Astrocyte (in vitro differentiated cells and primary cell): ENCODE results near the gene SLC52A1. TPM values are rescaled to one million over a fixed set of nuclear protein-coding genes. Genes with fewer than 3 reads are reported as not detected.
A peak's percentile ranks its signal among the peaks of the same experiment; 100 is the strongest.
"Not testable (repeated sequence)": the region's sequence is repeated elsewhere in the genome, so short reads cannot be mapped to it uniquely, and the experiment has no call there.

Experiments
- DNase-seq: peaks from one replicate; pipeline ENCODE4 v3.0.0-alpha.2; 2010; ENCODE audit warnings: low read depth
- FAIRE-seq: peaks from 2 replicates; lab custom pipeline; 2011; peaks lifted over from hg19 to GRCh38; lab: Jason Lieb, UNC
- H2AFZ ChIP-seq: 2 replicates; pipeline ENCODE4 v1.6.0; 2012; ENCODE audit warnings: low read depth, low read length, inconsistent platforms
- H3K27ac ChIP-seq: 2 replicates; pipeline ENCODE4 v1.5.1; 2011; ENCODE audit warnings: low read depth, low read length, inconsistent platforms
- H3K27me3 ChIP-seq: 2 replicates; pipeline ENCODE4 v1.6.0; 2011; ENCODE audit warnings: low read length, inconsistent platforms; ENCODE audit not compliant: insufficient read depth
- H3K36me3 ChIP-seq: 2 replicates; pipeline ENCODE4 v1.5.1; 2011; ENCODE audit warnings: low read length, inconsistent platforms; ENCODE audit not compliant: insufficient read depth
- H3K4me1 ChIP-seq: 2 replicates; pipeline ENCODE4 v1.5.1; 2011; ENCODE audit warnings: low read length, inconsistent platforms; ENCODE audit not compliant: insufficient read depth
- H3K4me2 ChIP-seq: 2 replicates; pipeline ENCODE4 v1.6.0; 2012; ENCODE audit warnings: low read length, inconsistent platforms
- H3K4me3 ChIP-seq: 2 replicates; pipeline ENCODE4 v1.5.1; 2011; ENCODE audit warnings: low read depth, mild to moderate bottlenecking, low read length, inconsistent platforms; ENCODE audit not compliant: insufficient read depth
- H3K79me2 ChIP-seq: 2 replicates; pipeline ENCODE4 v1.6.0; 2012; ENCODE audit warnings: mild to moderate bottlenecking, low read length, inconsistent platforms; ENCODE audit not compliant: insufficient read depth
- H3K9ac ChIP-seq: 2 replicates; pipeline ENCODE4 v1.6.0; 2012; ENCODE audit warnings: mild to moderate bottlenecking, low read length, inconsistent platforms
- H3K9me3 ChIP-seq: 2 replicates; pipeline ENCODE4 v1.5.1; 2012; ENCODE audit warnings: low read depth, mild to moderate bottlenecking, low read length, inconsistent platforms; ENCODE audit not compliant: insufficient read depth
- H4K20me1 ChIP-seq: 2 replicates; pipeline ENCODE4 v1.6.0; 2012; ENCODE audit warnings: low read length, inconsistent platforms; ENCODE audit not compliant: insufficient read depth
- H3K27ac Mint-ChIP-seq: one replicate; pipeline ENCODE4 v1.8.0; 2021; ENCODE audit warnings: mild to moderate bottlenecking, mixed read lengths; ENCODE audit not compliant: unreplicated experiment
- H3K27me3 Mint-ChIP-seq: one replicate; pipeline ENCODE4 v1.8.0; 2021; ENCODE audit warnings: low read depth, mixed read lengths; ENCODE audit not compliant: unreplicated experiment
- H3K36me3 Mint-ChIP-seq: one replicate; pipeline ENCODE4 v1.8.0; 2021; ENCODE audit warnings: low read depth, mixed read lengths; ENCODE audit not compliant: unreplicated experiment
- H3K4me1 Mint-ChIP-seq: one replicate; pipeline ENCODE4 v1.8.0; 2021; ENCODE audit warnings: low read depth, mixed read lengths; ENCODE audit not compliant: unreplicated experiment
- H3K4me3 Mint-ChIP-seq: one replicate; pipeline ENCODE4 v1.8.0; 2021; ENCODE audit warnings: mild to moderate bottlenecking, moderate library complexity, mixed read lengths; ENCODE audit not compliant: unreplicated experiment
- H3K9me3 Mint-ChIP-seq: one replicate; pipeline ENCODE4 v1.8.0; 2021; ENCODE audit warnings: mild to moderate bottlenecking, mixed read lengths; ENCODE audit not compliant: unreplicated experiment
- EZH2 ChIP-seq: IDR thresholded peaks from 2 replicates; pipeline ENCODE4 v1.6.1; 2012; ENCODE audit warnings: mild to moderate bottlenecking, low read length, inconsistent platforms; ENCODE audit not compliant: insufficient read depth
- total RNA-seq: library from RNA; stranded (reverse); gene quantifications from 2 replicates; pipeline ENCODE4 v1.2.1, GENCODE V29; 2021
- TF ChIP-seq, protein P1 (sequence below): IDR thresholded peaks from 2 replicates; pipeline ENCODE4 v1.5.1; 2011; ENCODE audit warnings: low read depth, mild to moderate bottlenecking, inconsistent platforms, low read length, moderate library complexity; ENCODE audit not compliant: insufficient read depth

The SLC52A1 gene
- total RNA-seq, 1 donor from 2014 or later: not detected

DNA sequence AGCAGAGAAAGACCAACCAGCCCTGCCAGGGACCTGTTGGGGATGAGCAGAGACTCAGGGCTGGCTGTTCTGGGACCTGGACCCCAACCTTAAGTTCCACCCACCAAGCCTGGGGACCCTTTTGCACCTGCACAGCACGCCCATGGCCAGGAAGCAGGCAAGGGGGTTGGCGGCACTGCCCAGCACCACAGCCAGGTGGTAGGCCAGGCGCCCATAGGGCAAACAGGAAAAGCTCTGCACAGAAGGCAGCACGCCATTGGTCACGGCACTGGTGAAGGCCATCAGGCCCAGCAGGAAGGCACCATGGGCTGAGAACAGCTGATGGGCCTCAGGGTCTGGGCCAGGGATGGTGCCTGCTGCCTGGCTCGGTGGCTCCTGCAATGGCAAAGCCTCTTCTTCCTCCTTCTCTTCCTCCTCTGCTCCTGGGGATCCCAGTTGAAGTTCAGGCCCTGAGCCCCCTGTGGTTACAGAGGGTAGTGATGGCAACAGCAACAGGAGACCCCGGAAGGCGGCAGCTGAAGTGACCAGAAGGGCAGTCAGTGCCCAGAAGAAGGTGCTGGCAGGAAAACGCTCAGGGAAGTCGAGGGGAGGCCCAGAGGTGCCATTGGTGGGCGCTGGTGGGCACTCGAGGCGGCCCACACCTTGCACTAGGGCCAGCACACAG, 1.7 kb downstream of the SLC52A1 start:
- peaks cover 15% of the 10 kb centered on the region for H3K27me3 Mint-ChIP-seq
- H3K27ac Mint-ChIP-seq: no peak overlapping the region
- Histone ChIP-seq H2AFZ (no peak overlapping the region), H3K27me3 (no peaks in the 10 kb centered on the region), H3K9ac (no peak overlapping the region), H3K27ac (no peak overlapping the region), H4K20me1 (no peaks in the 10 kb centered on the region), H3K4me1 (no peaks in the 10 kb centered on the region), H3K79me2 (no peaks in the 10 kb centered on the region), H3K36me3 (no peaks in the 10 kb centered on the region), H3K4me2 (no peak overlapping the region), H3K9me3 (no peaks in the 10 kb centered on the region), H3K4me3 (no peak overlapping the region)
- FAIRE-seq (no peak), DNase-seq (no peak)
- H3K9me3 Mint-ChIP-seq: no peaks in the 10 kb centered on the region
- H3K36me3 Mint-ChIP-seq: no peaks in the 10 kb centered on the region
- no peak for TF ChIP-seq EZH2
- TF ChIP-seq, protein P1, sequence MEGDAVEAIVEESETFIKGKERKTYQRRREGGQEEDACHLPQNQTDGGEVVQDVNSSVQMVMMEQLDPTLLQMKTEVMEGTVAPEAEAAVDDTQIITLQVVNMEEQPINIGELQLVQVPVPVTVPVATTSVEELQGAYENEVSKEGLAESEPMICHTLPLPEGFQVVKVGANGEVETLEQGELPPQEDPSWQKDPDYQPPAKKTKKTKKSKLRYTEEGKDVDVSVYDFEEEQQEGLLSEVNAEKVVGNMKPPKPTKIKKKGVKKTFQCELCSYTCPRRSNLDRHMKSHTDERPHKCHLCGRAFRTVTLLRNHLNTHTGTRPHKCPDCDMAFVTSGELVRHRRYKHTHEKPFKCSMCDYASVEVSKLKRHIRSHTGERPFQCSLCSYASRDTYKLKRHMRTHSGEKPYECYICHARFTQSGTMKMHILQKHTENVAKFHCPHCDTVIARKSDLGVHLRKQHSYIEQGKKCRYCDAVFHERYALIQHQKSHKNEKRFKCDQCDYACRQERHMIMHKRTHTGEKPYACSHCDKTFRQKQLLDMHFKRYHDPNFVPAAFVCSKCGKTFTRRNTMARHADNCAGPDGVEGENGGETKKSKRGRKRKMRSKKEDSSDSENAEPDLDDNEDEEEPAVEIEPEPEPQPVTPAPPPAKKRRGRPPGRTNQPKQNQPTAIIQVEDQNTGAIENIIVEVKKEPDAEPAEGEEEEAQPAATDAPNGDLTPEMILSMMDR: no peak
- H3K4me1 Mint-ChIP-seq: no peaks in the 10 kb centered on the region
- H3K4me3 Mint-ChIP-seq: no peak overlapping the region

DNA sequence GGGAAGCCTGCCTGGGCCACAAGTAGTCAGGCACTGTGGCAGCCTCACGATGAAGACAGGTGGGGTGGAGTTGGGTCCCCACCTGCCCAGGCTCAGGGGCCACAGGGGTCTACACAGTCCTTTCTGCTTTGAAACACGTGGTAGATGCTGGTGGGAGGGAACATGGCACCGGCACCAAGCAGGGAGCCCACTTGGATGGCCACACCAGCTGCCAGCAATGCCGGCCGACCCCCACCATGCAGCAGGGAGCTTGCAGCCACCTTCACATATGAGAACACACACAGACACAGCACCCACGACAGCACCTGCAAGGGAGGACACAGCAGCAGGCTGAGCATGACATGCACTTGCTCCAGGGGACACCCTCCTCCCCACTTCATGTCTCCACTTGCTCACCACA, 2.4 kb downstream of the SLC52A1 start:
- Mint-ChIP-seq H3K9me3 (no peaks in the 10 kb centered on the region), H3K27ac (no peak overlapping the region), H3K36me3 (no peaks in the 10 kb centered on the region), H3K4me1 (no peaks in the 10 kb centered on the region), H3K27me3 (peaks cover 15% of the 10 kb centered on the region), H3K4me3 (no peak overlapping the region)
- no peaks in the 10 kb centered on the region for H3K4me1 ChIP-seq
- FAIRE-seq (no peak), DNase-seq (no peak)
- no peaks in the 10 kb centered on the region for H3K79me2 ChIP-seq
- H3K9me3 ChIP-seq: no peaks in the 10 kb centered on the region
- no peaks in the 10 kb centered on the region for H3K36me3 ChIP-seq
- no peak overlapping the region for H3K4me3 ChIP-seq
- no peaks in the 10 kb centered on the region for H4K20me1 ChIP-seq
- H3K27me3 ChIP-seq: no peaks in the 10 kb centered on the region
- no peak overlapping the region for H3K27ac ChIP-seq
- H3K4me2 ChIP-seq: no peak overlapping the region
- no peak overlapping the region for H2AFZ ChIP-seq
- TF ChIP-seq, protein P1: no peak
- no peak for TF ChIP-seq EZH2
- no peak overlapping the region for H3K9ac ChIP-seq

DNA sequence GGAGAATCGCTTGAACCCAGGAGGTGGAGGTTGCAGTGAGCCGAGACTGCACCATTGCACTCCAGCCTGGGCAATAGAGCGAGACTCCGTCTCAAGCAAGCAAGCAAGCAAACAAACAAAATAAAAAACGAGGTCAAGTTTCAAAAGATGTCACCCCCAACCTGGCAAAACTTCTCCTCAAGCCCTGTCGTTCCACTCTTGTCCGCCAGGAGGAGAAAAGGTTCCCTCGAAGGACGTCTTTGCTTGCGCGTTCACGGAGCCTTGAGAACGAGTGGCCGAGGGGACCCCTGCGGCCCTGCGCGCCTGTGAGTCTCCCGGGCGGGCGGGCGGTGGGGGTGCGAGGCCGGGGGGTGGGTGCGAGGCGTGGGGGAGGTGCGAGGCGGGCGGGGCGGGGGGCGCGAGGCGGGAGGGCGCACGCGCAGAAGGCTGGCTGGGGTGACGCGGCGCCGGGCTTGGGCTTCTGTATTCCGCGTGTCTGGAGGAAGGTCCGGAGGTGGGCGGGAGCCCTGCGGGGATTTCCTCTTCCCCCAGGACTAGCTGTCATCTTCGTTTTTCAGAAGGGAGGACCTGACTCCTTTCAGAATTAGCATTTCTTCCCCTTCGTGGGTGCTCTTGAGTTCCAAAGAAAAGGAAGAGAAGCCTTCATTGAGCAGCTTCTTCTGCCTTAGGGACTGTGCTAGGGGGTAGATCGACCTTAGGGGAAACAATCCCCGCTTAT, 3.7 kb downstream of the SLC52A1 start:
- no peak for TF ChIP-seq EZH2
- TF ChIP-seq, protein P1: peak; percentile 60
- H3K4me1 Mint-ChIP-seq: no peaks in the 10 kb centered on the region
- no peak for FAIRE-seq

DNA sequence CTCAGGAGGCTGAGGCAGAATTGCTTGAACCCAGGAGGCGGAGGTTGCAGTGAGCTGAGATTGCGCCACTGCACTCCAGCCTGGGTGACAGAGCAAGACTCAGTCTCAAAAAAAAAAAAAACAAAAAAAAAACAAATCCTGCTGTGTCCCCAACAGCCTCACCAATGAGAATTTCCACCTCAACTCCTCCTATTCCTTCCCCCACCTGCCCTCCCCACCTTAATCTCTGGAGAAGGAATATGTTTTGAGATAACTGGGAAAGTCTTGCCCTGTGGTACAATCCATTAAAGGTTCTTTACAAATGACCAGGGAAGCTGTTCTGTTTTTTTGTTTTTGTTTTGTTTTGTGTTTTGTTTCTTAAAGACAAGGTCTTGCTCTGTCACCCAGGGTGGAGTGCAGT, 5.1 kb downstream of the SLC52A1 start:
- H3K27ac Mint-ChIP-seq, DNase-seq, H3K36me3 ChIP-seq, H3K27ac ChIP-seq, H3K4me1 Mint-ChIP-seq, H2AFZ ChIP-seq, H3K79me2 ChIP-seq, H3K4me3 Mint-ChIP-seq, H4K20me1 ChIP-seq, H3K9me3 Mint-ChIP-seq, H3K9me3 ChIP-seq, FAIRE-seq, H3K4me1 ChIP-seq, H3K9ac ChIP-seq, H3K27me3 ChIP-seq, H3K4me3 ChIP-seq, H3K4me2 ChIP-seq, H3K36me3 Mint-ChIP-seq: not testable (repeated sequence)
- H3K27me3 Mint-ChIP-seq: peaks cover 15% of the 10 kb centered on the region

More for the DNA sequence above, 3.7 kb downstream of the SLC52A1 start:
- peak overlapping the region; percentile 46 for H3K9ac ChIP-seq
- no peaks in the 10 kb centered on the region for H3K9me3 Mint-ChIP-seq
- H3K9me3 ChIP-seq: no peaks in the 10 kb centered on the region
- H4K20me1 ChIP-seq: no peaks in the 10 kb centered on the region
- H3K27ac Mint-ChIP-seq: peak overlapping the region; percentile 72
- peak overlapping the region; percentile 50 for H3K4me3 ChIP-seq
- DNase-seq: peak; percentile 47
- H3K27ac ChIP-seq: no peak overlapping the region
- H3K36me3 Mint-ChIP-seq: no peaks in the 10 kb centered on the region
- H3K36me3 ChIP-seq: no peaks in the 10 kb centered on the region
- H3K4me2 ChIP-seq: peak overlapping the region; percentile 84
- peak overlapping the region; percentile 78 for H3K4me3 Mint-ChIP-seq
- no peaks in the 10 kb centered on the region for H3K79me2 ChIP-seq
- no peaks in the 10 kb centered on the region for H3K27me3 ChIP-seq
- peaks cover 15% of the 10 kb centered on the region for H3K27me3 Mint-ChIP-seq
- H2AFZ ChIP-seq: peak overlapping the region; percentile 67
- H3K4me1 ChIP-seq: no peaks in the 10 kb centered on the region
